Osteocyte (in vitro differentiated cells): ENCODE measurements around the gene PTPRD. TPM values are rescaled to one million over a fixed set of nuclear protein-coding genes. Genes with fewer than 3 reads are reported as not detected.
A peak's percentile ranks its signal among the peaks of the same experiment; 100 is the strongest.

Experiments
- DNase-seq: peaks from one replicate; pipeline ENCODE4 v3.0.0; 2021; ENCODE audit warnings: mixed read lengths; ENCODE audit not compliant: unreplicated experiment; ENCODE audit errors: extremely low spot score
- H3K27ac Mint-ChIP-seq: one replicate; pipeline ENCODE4 v1.8.0; 2021; ENCODE audit warnings: mild to moderate bottlenecking, mixed read lengths; ENCODE audit not compliant: unreplicated experiment
- H3K27me3 Mint-ChIP-seq: one replicate; pipeline ENCODE4 v1.8.0; 2021; ENCODE audit warnings: mixed read lengths; ENCODE audit not compliant: unreplicated experiment
- H3K36me3 Mint-ChIP-seq: one replicate; pipeline ENCODE4 v1.8.0; 2021; ENCODE audit warnings: mixed read lengths; ENCODE audit not compliant: unreplicated experiment
- H3K4me1 Mint-ChIP-seq: one replicate; pipeline ENCODE4 v1.8.0; 2021; ENCODE audit warnings: mixed read lengths; ENCODE audit not compliant: unreplicated experiment
- H3K4me3 Mint-ChIP-seq: one replicate; pipeline ENCODE4 v1.8.0; 2021; ENCODE audit warnings: mild to moderate bottlenecking, moderate library complexity, mixed read lengths; ENCODE audit not compliant: unreplicated experiment
- H3K9me3 Mint-ChIP-seq: one replicate; pipeline ENCODE4 v1.8.0; 2021; ENCODE audit warnings: mixed read lengths; ENCODE audit not compliant: unreplicated experiment
- total RNA-seq: library from RNA; stranded (reverse); gene quantifications from 2 replicates; pipeline ENCODE4 v1.2.1, GENCODE V29; 2021
- TF ChIP-seq, protein P1 (sequence below): fragments of 200-600 bp; sonication (generic); IDR thresholded peaks from 2 replicates; pipeline ENCODE4 v1.5.0; 2021; ENCODE audit warnings: antibody characterized with exemption, mild to moderate bottlenecking, moderate library complexity

The PTPRD gene
- total RNA-seq, 1 donor from 2014 or later: 5.4 TPM

DNA sequence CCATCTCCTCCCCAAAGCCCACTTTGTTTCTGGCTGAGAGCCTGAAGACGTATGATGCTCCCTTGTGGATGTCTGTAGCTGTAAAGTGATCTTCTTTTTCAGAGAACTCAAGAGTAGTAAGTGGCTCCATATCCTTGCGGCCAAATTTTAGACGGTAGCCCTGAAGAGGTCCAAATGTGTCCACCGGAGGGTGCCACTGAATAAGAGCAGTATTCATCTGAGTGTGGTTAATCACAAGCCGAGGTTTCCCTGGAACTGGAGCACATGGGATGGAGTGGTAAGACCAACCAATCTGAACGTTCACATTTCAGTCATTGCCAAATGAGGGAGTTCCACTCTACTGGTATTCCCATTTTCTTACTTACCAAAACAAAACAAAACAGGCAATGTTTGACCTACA is 2126.7 kb downstream of the PTPRD start:
- Mint-ChIP-seq H3K9me3 (no peaks in the 10 kb centered on the region), H3K27ac (no peak overlapping the region), H3K36me3 (no peaks in the 10 kb centered on the region), H3K27me3 (no peaks in the 10 kb centered on the region), H3K4me3 (no peak overlapping the region), H3K4me1 (no peaks in the 10 kb centered on the region)
- TF ChIP-seq, protein P1, sequence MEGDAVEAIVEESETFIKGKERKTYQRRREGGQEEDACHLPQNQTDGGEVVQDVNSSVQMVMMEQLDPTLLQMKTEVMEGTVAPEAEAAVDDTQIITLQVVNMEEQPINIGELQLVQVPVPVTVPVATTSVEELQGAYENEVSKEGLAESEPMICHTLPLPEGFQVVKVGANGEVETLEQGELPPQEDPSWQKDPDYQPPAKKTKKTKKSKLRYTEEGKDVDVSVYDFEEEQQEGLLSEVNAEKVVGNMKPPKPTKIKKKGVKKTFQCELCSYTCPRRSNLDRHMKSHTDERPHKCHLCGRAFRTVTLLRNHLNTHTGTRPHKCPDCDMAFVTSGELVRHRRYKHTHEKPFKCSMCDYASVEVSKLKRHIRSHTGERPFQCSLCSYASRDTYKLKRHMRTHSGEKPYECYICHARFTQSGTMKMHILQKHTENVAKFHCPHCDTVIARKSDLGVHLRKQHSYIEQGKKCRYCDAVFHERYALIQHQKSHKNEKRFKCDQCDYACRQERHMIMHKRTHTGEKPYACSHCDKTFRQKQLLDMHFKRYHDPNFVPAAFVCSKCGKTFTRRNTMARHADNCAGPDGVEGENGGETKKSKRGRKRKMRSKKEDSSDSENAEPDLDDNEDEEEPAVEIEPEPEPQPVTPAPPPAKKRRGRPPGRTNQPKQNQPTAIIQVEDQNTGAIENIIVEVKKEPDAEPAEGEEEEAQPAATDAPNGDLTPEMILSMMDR: peak; percentile 39
- DNase-seq: no peak

DNA sequence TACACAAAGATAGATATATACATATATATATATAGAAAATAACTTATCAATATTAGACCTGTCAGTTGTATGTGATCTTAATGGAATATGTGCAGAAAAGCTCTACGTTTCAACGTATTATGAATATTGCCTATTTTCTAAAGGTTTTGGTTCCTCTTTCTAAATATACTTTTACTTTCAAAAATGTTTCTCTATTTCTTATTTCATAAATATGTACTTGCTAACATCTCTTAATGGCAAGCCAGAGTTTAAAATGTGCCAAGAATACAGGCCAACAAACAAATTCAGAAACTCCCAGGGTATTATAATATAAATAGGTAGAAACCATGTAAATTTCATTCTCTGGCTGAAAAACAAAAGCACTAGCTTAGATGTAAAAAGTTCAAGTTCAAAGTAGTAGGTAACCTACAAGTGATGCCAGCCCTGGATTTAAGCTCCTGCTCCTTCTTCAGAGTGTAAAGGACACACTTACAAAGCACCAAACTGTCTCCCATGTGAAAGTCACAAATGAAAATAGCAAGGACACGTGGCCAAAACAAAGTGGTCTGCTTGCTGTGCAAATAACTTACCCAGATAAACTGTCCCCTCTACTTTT is 2128.1 kb downstream of the PTPRD start:
- Mint-ChIP-seq H3K27me3 (no peaks in the 10 kb centered on the region), H3K27ac (no peak overlapping the region), H3K9me3 (no peaks in the 10 kb centered on the region), H3K36me3 (no peaks in the 10 kb centered on the region), H3K4me1 (no peaks in the 10 kb centered on the region), H3K4me3 (no peak overlapping the region)
- TF ChIP-seq, protein P1: no peak
- no peak for DNase-seq

DNA sequence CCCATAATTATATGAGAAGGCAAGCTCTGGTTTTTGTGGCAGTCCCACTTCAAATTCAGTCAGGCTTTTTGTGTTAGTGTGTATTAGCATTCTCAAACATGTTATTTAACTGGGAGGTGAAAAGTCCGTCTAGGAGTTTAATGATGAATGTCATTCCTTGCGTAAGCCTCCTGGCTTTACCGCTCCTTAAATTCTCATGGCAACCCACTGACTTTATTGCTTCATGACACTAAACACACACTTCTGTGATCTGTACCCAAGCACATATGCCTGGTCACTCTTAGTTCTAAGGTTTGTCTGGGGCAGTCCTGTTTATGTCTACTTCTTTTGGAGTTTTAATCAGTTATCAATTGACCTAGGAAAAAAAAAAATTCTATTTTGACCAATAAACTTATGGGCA is 2135.4 kb downstream of the PTPRD start:
- H3K9me3 Mint-ChIP-seq: no peaks in the 10 kb centered on the region
- no peak overlapping the region for H3K27ac Mint-ChIP-seq
- H3K4me3 Mint-ChIP-seq: no peak overlapping the region
- no peaks in the 10 kb centered on the region for H3K27me3 Mint-ChIP-seq
- H3K4me1 Mint-ChIP-seq: no peaks in the 10 kb centered on the region
- H3K36me3 Mint-ChIP-seq: no peaks in the 10 kb centered on the region
- no peak for DNase-seq
- TF ChIP-seq, protein P1: no peak

DNA sequence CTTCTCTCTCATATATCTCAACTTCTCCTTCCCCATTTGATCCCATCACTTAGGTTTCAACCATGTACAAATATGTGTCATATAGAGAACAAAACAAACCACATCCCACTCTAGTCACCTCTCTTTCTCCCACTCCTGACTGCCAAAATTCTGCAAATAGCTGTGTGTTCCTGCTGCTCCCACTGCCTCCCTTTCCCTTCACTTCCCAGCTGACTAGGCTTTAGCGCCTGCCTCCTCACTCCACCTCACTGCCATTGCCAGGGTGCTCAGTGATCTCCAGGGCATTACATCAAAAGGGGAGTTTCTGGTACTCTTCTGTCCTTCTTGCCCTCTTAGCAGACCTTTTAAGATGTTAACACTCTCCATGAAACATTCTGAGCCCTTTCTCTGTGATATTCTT is 2137.9 kb downstream of the PTPRD start:
- no peak overlapping the region for H3K4me3 Mint-ChIP-seq
- no peak for DNase-seq
- H3K36me3 Mint-ChIP-seq: no peaks in the 10 kb centered on the region
- H3K27me3 Mint-ChIP-seq: no peaks in the 10 kb centered on the region
- no peak overlapping the region for H3K27ac Mint-ChIP-seq
- H3K4me1 Mint-ChIP-seq: no peaks in the 10 kb centered on the region
- TF ChIP-seq, protein P1: no peak
- H3K9me3 Mint-ChIP-seq: no peaks in the 10 kb centered on the region

DNA sequence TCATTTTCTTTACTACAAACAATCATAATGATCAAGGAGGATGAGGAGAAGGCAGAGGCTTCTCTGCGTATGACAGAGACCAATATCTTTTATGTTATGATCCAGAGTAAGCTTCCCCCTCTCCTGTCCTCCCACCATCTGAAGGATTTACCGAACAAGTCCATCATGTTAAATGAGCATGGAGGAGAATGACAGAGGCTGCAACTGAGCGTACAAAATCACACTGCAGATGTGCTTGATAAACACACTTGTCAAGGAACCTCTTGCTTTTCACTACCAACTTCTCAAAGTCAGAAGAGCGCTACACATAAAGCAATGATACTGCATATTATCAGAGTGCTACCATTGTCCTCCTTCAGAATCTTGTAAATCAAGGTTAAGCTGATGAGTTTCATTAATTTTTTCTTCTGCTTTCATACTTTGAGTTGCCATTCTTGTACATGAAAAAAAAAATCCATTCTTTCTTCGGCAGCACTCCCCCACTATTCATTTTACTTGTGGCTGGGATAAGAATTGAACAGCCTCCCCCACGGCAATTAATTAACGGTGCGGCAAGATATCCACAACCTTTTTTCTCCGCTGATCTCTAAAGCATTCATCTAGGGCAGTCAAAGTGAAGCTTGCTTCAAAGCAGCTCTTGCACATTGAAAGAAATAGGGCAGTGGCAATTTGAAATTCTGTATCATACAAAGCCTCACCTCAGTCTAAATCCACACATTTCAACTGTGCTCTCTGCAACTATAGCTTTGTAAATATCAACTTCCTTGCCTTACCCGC is 2139.4 kb downstream of the PTPRD start:
- Mint-ChIP-seq H3K27me3 (no peaks in the 10 kb centered on the region), H3K4me3 (no peak overlapping the region), H3K9me3 (no peaks in the 10 kb centered on the region), H3K27ac (no peak overlapping the region), H3K4me1 (no peaks in the 10 kb centered on the region), H3K36me3 (no peaks in the 10 kb centered on the region)
- TF ChIP-seq, protein P1: no peak
- no peak for DNase-seq
